Anterior cingulate cortex (tissue), 58 donors: ENCODE results near the gene CSAD.
"Not testable (repeated sequence)": the region's sequence is repeated elsewhere in the genome, so short reads cannot be mapped to it uniquely, and the experiment has no call there.

ENCODE experiments used
- DNase-seq, 58 donors: peaks; one replicate each; lab custom pipeline; 2025; lab: John Stamatoyannopoulos, UW

The CSAD gene

GRCh38 chr12:53185582-53186153 lies 4.9 kb upstream of the CSAD start:
- DNase-seq = no peak

GRCh38 chr12:53184828-53185227 lies 4.1 kb upstream of the CSAD start:
- no peak for DNase-seq

GRCh38 chr12:53182903-53183302 lies 2.2 kb upstream of the CSAD start:
- DNase-seq = no peak

- no peak for DNase-seq
Measured at GRCh38 chr12:53181935-53182334, 1.2 kb upstream of the CSAD start.

GRCh38 chr12:53180931-53181645 lies 363 bp upstream of the CSAD start:
- peak in 39 of 58 donors; percentile 47 to 93 (median 82) for DNase-seq

- peak in 9 of 58 donors; percentile 41 to 67 (median 58) for DNase-seq
Measured at GRCh38 chr12:53179687-53180219, 972 bp downstream of the CSAD start.

- not testable (repeated sequence) for DNase-seq
Measured at GRCh38 chr12:53178803-53179202, 1.9 kb downstream of the CSAD start.

- DNase-seq = not testable (repeated sequence)
Measured at GRCh38 chr12:53177447-53177846, 3.3 kb downstream of the CSAD start.

GRCh38 chr12:53176750-53177149 lies 4.0 kb downstream of the CSAD start:
- DNase-seq = no peak

GRCh38 chr12:53174881-53175491 lies 5.7 kb downstream of the CSAD start:
- no peak for DNase-seq

- DNase-seq = no peak
Measured at GRCh38 chr12:53173085-53173715, 7.5 kb downstream of the CSAD start.

- DNase-seq = no peak
Measured at GRCh38 chr12:53172352-53172751, 8.4 kb downstream of the CSAD start.

- DNase-seq = no peak
Measured at GRCh38 chr12:53171725-53172329, 8.9 kb downstream of the CSAD start.

- no peak for DNase-seq
Measured at GRCh38 chr12:53170876-53171724, 9.6 kb downstream of the CSAD start.

- no peak for DNase-seq
Measured at GRCh38 chr12:53170215-53170614, 10.5 kb downstream of the CSAD start.

GRCh38 chr12:53169644-53170043 lies 11.1 kb downstream of the CSAD start:
- DNase-seq = no peak

GRCh38 chr12:53166837-53167236 lies 13.9 kb downstream of the CSAD start:
- DNase-seq = no peak

- DNase-seq = not testable (repeated sequence)
Measured at GRCh38 chr12:53163008-53163407, 17.7 kb downstream of the CSAD start.

GRCh38 chr12:53161119-53161911 lies 19.4 kb downstream of the CSAD start:
- DNase-seq = no peak
